ENCODE results near the gene LRFN5. TPM values are rescaled to one million over a fixed set of nuclear protein-coding genes. Genes with fewer than 3 reads are reported as not detected.
A peak's percentile ranks its signal among the peaks of the same experiment; 100 is the strongest.
"Not testable (repeated sequence)": the region's sequence is repeated elsewhere in the genome, so short reads cannot be mapped to it uniquely, and the experiment has no call there.

Gene LRFN5
- not detected for total RNA-seq

GRCh38 chr14:41606532-41607303, at the start of gene LRFN5:
TSS of gene LRFN5 (plus strand) at chr14:41606876.
- DNase-seq = no peak
- Mint-ChIP-seq H3K9me3 (no peaks in the 10 kb centered on the region), H3K36me3 (ENCODE audit: insufficient read depth in 2 of 2) (peaks cover 0 to 2% of the 10 kb centered on the region in 2 donors), H3K4me3 (peak within 1 kb of the TSS; percentile 76 to 85), H3K4me1 (ENCODE audit: low read depth) (peaks cover 36% of the 10 kb centered on the region), H3K27me3 (ENCODE audit: low read depth) (peaks cover 77% of the 10 kb centered on the region), H3K27ac (no peak within 1 kb of the TSS)
- peak; percentile 66 to 67 for ATAC-seq (replicated peaks in 1 of 2)

DNA sequence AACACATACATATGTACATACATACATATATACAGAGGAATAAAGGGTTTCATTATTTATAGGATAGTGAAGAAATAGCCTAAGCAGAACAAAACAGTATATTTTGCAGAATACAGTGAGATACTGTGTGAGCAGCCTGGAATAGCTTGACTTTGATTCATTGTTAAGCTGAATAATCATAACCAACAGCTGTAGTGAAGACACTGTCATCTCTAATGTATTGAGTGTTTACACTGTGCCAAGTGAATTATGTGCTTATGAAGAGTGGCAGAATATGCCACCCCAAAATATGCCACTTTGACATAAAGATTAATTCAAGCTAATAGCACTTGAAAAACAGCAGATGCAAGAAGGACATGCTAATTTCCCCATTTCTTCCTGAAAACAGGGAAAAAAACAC, 48.2 kb upstream of the LRFN5 start:
- DNase-seq (no peak), ATAC-seq (replicated peaks in 1 of 2) (no peak)
- Mint-ChIP-seq H3K36me3 (ENCODE audit: insufficient read depth in 2 of 2) (no peaks in the 10 kb centered on the region), H3K27ac (no peak overlapping the region), H3K9me3 (peaks cover 0 to 4% of the 10 kb centered on the region in 2 donors), H3K27me3 (ENCODE audit: low read depth) (no peaks in the 10 kb centered on the region), H3K4me1 (ENCODE audit: low read depth) (no peaks in the 10 kb centered on the region), H3K4me3 (no peak overlapping the region)

DNA sequence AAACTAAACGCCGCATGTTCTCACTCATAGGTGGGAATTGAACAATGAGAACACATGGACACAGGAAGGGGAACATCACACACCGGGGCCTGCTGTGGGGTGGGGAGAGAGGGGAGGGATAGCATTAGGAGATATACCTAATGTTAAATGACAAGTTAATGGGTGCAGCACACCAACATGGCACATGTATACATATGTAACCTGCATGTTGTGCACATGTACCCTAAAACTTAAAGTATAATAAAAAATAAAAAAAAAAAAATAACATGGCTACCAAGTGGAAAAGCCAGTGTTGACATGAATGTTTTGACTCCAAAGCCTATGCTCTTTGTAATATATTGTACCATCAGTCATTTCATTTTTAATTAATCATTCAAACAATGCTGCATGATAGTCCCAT, 39.8 kb upstream of the LRFN5 start:
- not testable (repeated sequence) for H3K36me3 Mint-ChIP-seq (ENCODE audit: insufficient read depth in 2 of 2); H3K4me3 Mint-ChIP-seq; DNase-seq; H3K4me1 Mint-ChIP-seq (ENCODE audit: low read depth); H3K9me3 Mint-ChIP-seq; H3K27ac Mint-ChIP-seq; H3K27me3 Mint-ChIP-seq (ENCODE audit: low read depth); ATAC-seq (replicated peaks in 1 of 2)

GRCh38 chr14:41568979-41569378, 37.7 kb upstream of the LRFN5 start:
- Mint-ChIP-seq H3K36me3 (ENCODE audit: insufficient read depth in 2 of 2) (peaks cover 0 to 1% of the 10 kb centered on the region in 2 donors), H3K9me3 (peaks cover 4% of the 10 kb centered on the region in 2 donors), H3K27me3 (ENCODE audit: low read depth) (no peaks in the 10 kb centered on the region), H3K27ac (no peak overlapping the region), H3K4me3 (no peak overlapping the region), H3K4me1 (ENCODE audit: low read depth) (no peaks in the 10 kb centered on the region)
- ATAC-seq (replicated peaks in 1 of 2) (no peak), DNase-seq (no peak)

DNA sequence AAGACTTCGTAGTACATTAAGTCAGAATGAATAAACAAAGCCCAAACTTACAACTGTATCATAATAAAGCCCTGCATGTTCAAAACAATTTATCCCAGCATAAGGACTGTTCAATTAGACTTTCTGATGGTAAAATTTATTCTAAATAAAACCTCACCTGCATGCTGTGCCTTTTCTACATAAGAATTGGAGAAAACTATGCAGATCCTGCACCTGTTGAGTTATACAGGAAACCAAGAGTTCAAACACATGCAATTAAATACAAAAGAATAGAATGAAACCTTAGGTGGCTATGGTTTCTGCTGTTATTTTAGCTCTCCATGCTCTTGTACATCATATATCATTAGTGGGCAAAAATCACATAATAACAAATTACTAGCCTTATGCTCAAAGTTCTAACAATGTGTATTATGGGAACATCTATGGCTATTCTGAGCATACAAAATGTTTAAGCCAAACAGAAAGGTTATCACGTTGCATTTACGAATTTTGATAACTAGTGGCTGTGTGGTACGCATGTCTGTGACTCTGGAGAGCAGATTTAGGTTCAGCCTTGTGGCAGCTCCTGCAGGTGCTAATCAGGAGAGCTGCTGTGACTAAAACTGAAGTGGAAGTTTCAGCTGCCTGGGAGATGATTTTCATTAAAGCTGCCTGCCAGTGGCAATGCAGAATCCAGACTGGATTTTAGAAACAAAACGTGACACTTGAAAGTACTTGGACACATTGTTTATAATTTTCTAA, 36.1 kb upstream of the LRFN5 start:
- ATAC-seq (replicated peaks in 1 of 2) = no peak
- no peak overlapping the region for H3K27ac Mint-ChIP-seq
- H3K4me1 Mint-ChIP-seq (ENCODE audit: low read depth) = no peaks in the 10 kb centered on the region
- no peak overlapping the region for H3K4me3 Mint-ChIP-seq
- H3K36me3 Mint-ChIP-seq (ENCODE audit: insufficient read depth in 2 of 2) = peaks cover 0 to 1% of the 10 kb centered on the region in 2 donors
- no peak for DNase-seq
- no peaks in the 10 kb centered on the region for H3K27me3 Mint-ChIP-seq (ENCODE audit: low read depth)
- H3K9me3 Mint-ChIP-seq = peaks cover 4% of the 10 kb centered on the region in 2 donors

GRCh38 chr14:41586237-41586636, 20.4 kb upstream of the LRFN5 start:
- no peak overlapping the region for H3K27ac Mint-ChIP-seq
- H3K36me3 Mint-ChIP-seq (ENCODE audit: insufficient read depth in 2 of 2) = no peaks in the 10 kb centered on the region
- H3K27me3 Mint-ChIP-seq (ENCODE audit: low read depth) = no peaks in the 10 kb centered on the region
- H3K4me1 Mint-ChIP-seq (ENCODE audit: low read depth) = no peaks in the 10 kb centered on the region
- no peak overlapping the region for H3K4me3 Mint-ChIP-seq
- no peak for DNase-seq
- no peak for ATAC-seq (replicated peaks in 1 of 2)
- H3K9me3 Mint-ChIP-seq = no peaks in the 10 kb centered on the region

- H3K4me1 Mint-ChIP-seq (ENCODE audit: low read depth) = no peaks in the 10 kb centered on the region
- H3K36me3 Mint-ChIP-seq (ENCODE audit: insufficient read depth in 2 of 2) = no peaks in the 10 kb centered on the region
- DNase-seq = no peak
- no peak overlapping the region for H3K27ac Mint-ChIP-seq
- no peak overlapping the region for H3K4me3 Mint-ChIP-seq
- H3K9me3 Mint-ChIP-seq = no peaks in the 10 kb centered on the region
- ATAC-seq (replicated peaks in 1 of 2) = no peak
- peaks cover 5% of the 10 kb centered on the region for H3K27me3 Mint-ChIP-seq (ENCODE audit: low read depth)
Observed at GRCh38 chr14:41597647-41598046, 9.0 kb upstream of the LRFN5 start.

GRCh38 chr14:41599805-41600385, 6.8 kb upstream of the LRFN5 start:
- H3K4me1 Mint-ChIP-seq (ENCODE audit: low read depth); H3K27ac Mint-ChIP-seq; H3K4me3 Mint-ChIP-seq; ATAC-seq (replicated peaks in 1 of 2); H3K36me3 Mint-ChIP-seq (ENCODE audit: insufficient read depth in 2 of 2); H3K9me3 Mint-ChIP-seq; DNase-seq: not testable (repeated sequence)
- H3K27me3 Mint-ChIP-seq (ENCODE audit: low read depth) = peaks cover 18% of the 10 kb centered on the region

GRCh38 chr14:41604721-41605531, 1.8 kb upstream of the LRFN5 start:
- ATAC-seq (replicated peaks in 1 of 2) = peak in 1 of 2 donors; percentile 6
- Mint-ChIP-seq H3K27ac (no peak overlapping the region), H3K4me3 (peak overlapping the region; percentile 24 to 78), H3K27me3 (ENCODE audit: low read depth) (peaks cover 65% of the 10 kb centered on the region), H3K9me3 (no peaks in the 10 kb centered on the region), H3K4me1 (ENCODE audit: low read depth) (peaks cover 36% of the 10 kb centered on the region), H3K36me3 (ENCODE audit: insufficient read depth in 2 of 2) (peaks cover 0 to 2% of the 10 kb centered on the region in 2 donors)
- DNase-seq = no peak

- H3K27ac Mint-ChIP-seq = no peak overlapping the region
- no peaks in the 10 kb centered on the region for H3K9me3 Mint-ChIP-seq
- DNase-seq (no peak), ATAC-seq (replicated peaks in 1 of 2) (peak; percentile 20 to 23)
- H3K4me3 Mint-ChIP-seq = peak overlapping the region; percentile 63 to 78
- H3K27me3 Mint-ChIP-seq (ENCODE audit: low read depth) = peaks cover 69% of the 10 kb centered on the region
- peaks cover 0 to 2% of the 10 kb centered on the region in 2 donors for H3K36me3 Mint-ChIP-seq (ENCODE audit: insufficient read depth in 2 of 2)
- peaks cover 36% of the 10 kb centered on the region for H3K4me1 Mint-ChIP-seq (ENCODE audit: low read depth)
Observed at GRCh38 chr14:41605550-41606281, 960 bp upstream of the LRFN5 start.

- no peak for DNase-seq
- H3K4me3 Mint-ChIP-seq = peak overlapping the region; percentile 63 to 78
- peaks cover 0 to 2% of the 10 kb centered on the region in 2 donors for H3K36me3 Mint-ChIP-seq (ENCODE audit: insufficient read depth in 2 of 2)
- peaks cover 36% of the 10 kb centered on the region for H3K4me1 Mint-ChIP-seq (ENCODE audit: low read depth)
- peak; percentile 13 to 33 for ATAC-seq (replicated peaks in 1 of 2)
- H3K9me3 Mint-ChIP-seq = no peaks in the 10 kb centered on the region
- H3K27me3 Mint-ChIP-seq (ENCODE audit: low read depth) = peaks cover 72% of the 10 kb centered on the region
- H3K27ac Mint-ChIP-seq = no peak overlapping the region
Observed at GRCh38 chr14:41606282-41606531, 469 bp upstream of the LRFN5 start.

DNA sequence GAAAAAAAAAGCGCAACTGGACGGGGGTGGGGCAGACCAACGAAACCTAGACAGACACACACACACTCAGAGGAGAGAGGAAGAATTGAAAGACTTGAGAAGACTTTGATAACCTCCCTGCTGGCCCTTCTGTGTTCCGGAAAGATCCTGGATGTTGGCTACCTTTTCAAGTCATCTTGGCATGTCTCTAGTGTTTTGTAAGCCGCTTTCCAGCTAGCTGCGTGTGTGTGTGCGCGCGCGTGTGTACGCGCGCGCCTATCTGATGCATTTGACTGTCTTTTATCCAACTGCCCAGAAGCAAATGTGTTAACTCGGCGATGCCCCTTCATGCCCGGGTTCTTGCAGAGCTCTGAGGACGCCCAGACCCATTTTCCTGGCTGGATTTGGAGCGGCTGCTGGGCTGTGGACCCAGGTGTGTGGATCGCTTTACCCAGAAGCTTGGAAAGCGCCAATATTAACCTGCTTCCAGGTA, 664 bp downstream of the LRFN5 start:
- Mint-ChIP-seq H3K27me3 (ENCODE audit: low read depth) (peaks cover 83% of the 10 kb centered on the region), H3K9me3 (no peaks in the 10 kb centered on the region), H3K27ac (no peak overlapping the region), H3K4me1 (ENCODE audit: low read depth) (peaks cover 36% of the 10 kb centered on the region), H3K36me3 (ENCODE audit: insufficient read depth in 2 of 2) (peaks cover 0 to 2% of the 10 kb centered on the region in 2 donors), H3K4me3 (peak overlapping the region; percentile 76 to 85)
- ATAC-seq (replicated peaks in 1 of 2) (peak in 1 of 2 donors; percentile 13), DNase-seq (no peak)

Measured in activated T-cell treated with anti-CD3 and anti-CD28 coated beads, Interleukin-2, amount 50 U/mL, for 72 hours (primary cell).